Stimulated activated effector memory CD8-positive, alpha-beta T cell treated with anti-CD3 and anti-CD28 coated beads, Interleukin-12 subunit alpha, Interleukin-12 subunit beta, amount 100 ng/mL, for 72 hours (primary cell): ENCODE results near the gene ARFIP1.
"Not testable (repeated sequence)": the region's sequence is repeated elsewhere in the genome, so short reads cannot be mapped to it uniquely, and the experiment has no call there.

Experiments used
- ATAC-seq: fragments of 150-1000 bp; cut with Tn5 transposase; 2 replicates; pipeline ENCODE4 v1.10.0; 2021
- DNase-seq, 2 donors: peaks; one replicate each; pipeline ENCODE4 v3.0.0; 2021 to 2022; ENCODE audit warnings: low spot score in 2 of 2
- H3K27ac Mint-ChIP-seq: one replicate; pipeline ENCODE4 v1.8.0; 2022; ENCODE audit warnings: mild to moderate bottlenecking, mixed read lengths
- H3K36me3 Mint-ChIP-seq: one replicate; pipeline ENCODE4 v1.8.0; 2022; ENCODE audit warnings: mild to moderate bottlenecking, mixed read lengths
- H3K4me1 Mint-ChIP-seq: one replicate; pipeline ENCODE4 v1.8.0; 2022; ENCODE audit warnings: mixed read lengths
- H3K4me3 Mint-ChIP-seq: one replicate; pipeline ENCODE4 v1.8.0; 2022; ENCODE audit warnings: mild to moderate bottlenecking, mixed read lengths
- H3K9me3 Mint-ChIP-seq: one replicate; pipeline ENCODE4 v1.8.0; 2022; ENCODE audit warnings: mixed read lengths

Gene ARFIP1

DNA sequence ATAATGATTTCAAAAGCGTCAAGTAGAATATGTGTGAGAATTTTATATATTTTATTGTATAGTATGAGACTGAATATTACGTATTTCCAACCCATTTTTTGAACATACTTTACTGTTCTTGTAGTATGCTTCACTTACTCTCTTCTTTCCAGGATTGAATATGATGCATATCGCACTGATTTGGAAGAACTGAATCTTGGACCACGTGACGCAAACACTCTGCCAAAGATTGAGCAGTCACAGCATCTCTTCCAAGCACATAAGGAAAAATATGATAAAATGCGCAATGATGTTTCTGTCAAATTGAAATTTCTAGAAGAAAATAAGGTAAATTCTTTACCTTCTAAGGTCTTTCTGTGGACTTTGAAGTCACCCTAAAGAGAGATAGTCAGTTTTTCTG lies 108.2 kb downstream of the ARFIP1 start:
- DNase-seq: no peak
- Mint-ChIP-seq H3K4me3 (no peak overlapping the region), H3K27ac (no peak overlapping the region), H3K36me3 (peaks cover 19% of the 10 kb centered on the region), H3K9me3 (no peaks in the 10 kb centered on the region), H3K4me1 (no peaks in the 10 kb centered on the region)
- no peak for ATAC-seq

DNA sequence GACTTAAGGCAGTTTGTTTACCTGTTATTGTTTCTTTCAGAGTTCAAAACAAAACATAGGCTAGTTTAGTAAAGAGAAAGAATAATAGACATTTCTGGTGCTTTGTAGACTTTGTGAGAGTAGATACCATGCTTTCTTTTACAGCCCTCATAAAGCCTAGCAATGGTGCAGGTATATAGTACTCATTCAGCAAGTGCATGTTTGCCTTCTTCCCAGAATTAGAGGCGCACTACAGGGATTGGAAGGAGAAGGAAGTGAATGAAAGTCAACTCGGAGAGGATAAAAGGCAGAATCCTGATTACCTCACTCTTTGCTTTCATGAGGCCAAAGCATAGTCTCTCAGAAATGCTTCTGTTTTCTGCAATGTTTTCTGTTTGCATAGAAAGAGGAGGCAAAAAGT lies 113.2 kb downstream of the ARFIP1 start:
- Mint-ChIP-seq H3K4me1 (no peaks in the 10 kb centered on the region), H3K27ac (no peak overlapping the region), H3K36me3 (peaks cover 19% of the 10 kb centered on the region)

DNA sequence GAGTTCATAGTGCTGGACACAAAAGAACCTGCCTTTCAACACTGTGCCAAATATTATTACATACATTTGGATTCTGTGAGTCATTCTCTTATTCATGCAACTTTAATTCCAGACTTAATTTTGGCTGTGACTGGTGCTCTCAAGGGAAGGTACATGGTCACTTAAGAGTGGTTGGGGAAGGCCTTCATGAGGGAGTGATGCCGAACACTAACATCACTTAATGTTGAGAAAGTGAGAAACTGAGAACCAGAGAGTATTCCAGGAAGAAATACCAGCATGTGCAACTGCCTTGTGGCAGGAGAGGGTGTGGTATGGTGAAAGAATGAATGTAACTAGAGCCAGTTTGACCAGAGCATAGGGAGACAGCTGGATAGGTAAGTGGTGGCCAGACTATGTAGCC lies 114.9 kb downstream of the ARFIP1 start:
- DNase-seq (no peak), ATAC-seq (no peak)
- Mint-ChIP-seq H3K36me3 (peaks cover 17% of the 10 kb centered on the region), H3K27ac (no peak overlapping the region), H3K4me1 (no peaks in the 10 kb centered on the region), H3K4me3 (no peak overlapping the region), H3K9me3 (no peaks in the 10 kb centered on the region)

More for the DNA sequence above, 113.2 kb downstream of the ARFIP1 start:
- H3K4me3 Mint-ChIP-seq: no peak overlapping the region
- ATAC-seq (no peak), DNase-seq (no peak)
- H3K9me3 Mint-ChIP-seq: no peaks in the 10 kb centered on the region

DNA sequence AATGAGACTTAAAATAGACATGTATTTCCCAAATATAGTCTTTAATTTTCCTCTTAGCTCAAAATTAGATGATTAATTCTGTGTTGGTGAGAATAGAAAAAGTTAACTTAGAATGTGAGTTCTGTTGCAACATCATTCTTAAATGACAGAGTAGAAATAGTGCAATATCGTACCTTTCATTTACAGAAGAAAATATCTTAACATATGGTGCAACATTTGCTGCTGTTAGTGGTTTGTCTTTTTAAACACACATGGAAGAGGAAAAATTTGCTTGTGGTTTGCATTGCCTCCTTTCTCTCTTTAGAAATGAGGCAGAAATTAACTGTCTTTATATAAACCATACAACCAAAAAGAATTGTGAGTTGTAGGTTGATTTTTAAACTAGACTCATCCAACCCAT lies 117.1 kb downstream of the ARFIP1 start:
- no peak overlapping the region for H3K27ac Mint-ChIP-seq
- no peak for DNase-seq
- H3K36me3 Mint-ChIP-seq: peaks cover 11% of the 10 kb centered on the region

DNA sequence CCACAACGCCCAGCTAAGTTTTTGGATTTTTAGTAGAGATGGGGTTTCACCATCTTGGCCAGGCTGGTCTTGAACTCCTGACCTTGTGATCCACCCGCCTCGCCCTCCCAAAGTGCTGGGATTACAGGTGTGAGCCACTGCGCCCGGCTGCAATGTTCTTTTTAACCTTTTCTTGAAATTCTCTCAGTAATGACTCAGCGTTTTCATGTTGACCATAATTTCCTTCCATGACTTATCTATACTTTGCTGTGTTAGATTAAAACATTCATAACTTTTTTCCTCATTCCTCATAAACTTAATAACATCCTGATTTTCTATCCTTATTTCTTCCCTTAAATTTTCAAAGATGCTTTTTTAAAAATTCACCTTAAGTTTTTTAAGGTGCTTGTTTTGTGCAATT lies 118.4 kb downstream of the ARFIP1 start:
- not testable (repeated sequence) for ATAC-seq, H3K27ac Mint-ChIP-seq

More for the DNA sequence above, 117.1 kb downstream of the ARFIP1 start:
- Mint-ChIP-seq H3K4me1 (no peaks in the 10 kb centered on the region), H3K9me3 (no peaks in the 10 kb centered on the region), H3K4me3 (no peak overlapping the region)
- ATAC-seq: no peak

DNA sequence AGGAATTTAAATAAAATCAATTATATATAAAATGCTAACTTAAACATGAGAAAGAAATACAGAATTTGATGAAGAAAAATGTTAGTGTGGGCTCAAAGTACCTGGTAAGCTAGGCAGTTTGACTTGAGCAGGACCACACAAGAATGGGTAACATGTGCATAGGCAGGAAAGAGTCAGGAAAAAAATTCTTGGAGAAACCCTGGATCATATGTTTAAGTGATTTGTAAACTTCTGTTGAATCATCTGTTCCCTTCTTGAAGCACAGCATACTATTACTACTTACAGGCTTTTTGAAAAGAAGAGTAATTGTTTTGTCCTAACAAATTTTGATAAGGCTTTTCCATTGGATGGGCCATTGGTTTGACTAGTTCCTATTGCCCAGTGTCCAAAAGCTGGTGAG lies 118.9 kb downstream of the ARFIP1 start:
- Mint-ChIP-seq H3K4me3 (no peak overlapping the region), H3K36me3 (no peaks in the 10 kb centered on the region), H3K9me3 (no peaks in the 10 kb centered on the region), H3K27ac (no peak overlapping the region), H3K4me1 (no peaks in the 10 kb centered on the region)
- ATAC-seq (no peak), DNase-seq (no peak)

More for the DNA sequence above, 118.4 kb downstream of the ARFIP1 start:
- DNase-seq, H3K4me3 Mint-ChIP-seq, H3K4me1 Mint-ChIP-seq, H3K9me3 Mint-ChIP-seq, H3K36me3 Mint-ChIP-seq: not testable (repeated sequence)

DNA sequence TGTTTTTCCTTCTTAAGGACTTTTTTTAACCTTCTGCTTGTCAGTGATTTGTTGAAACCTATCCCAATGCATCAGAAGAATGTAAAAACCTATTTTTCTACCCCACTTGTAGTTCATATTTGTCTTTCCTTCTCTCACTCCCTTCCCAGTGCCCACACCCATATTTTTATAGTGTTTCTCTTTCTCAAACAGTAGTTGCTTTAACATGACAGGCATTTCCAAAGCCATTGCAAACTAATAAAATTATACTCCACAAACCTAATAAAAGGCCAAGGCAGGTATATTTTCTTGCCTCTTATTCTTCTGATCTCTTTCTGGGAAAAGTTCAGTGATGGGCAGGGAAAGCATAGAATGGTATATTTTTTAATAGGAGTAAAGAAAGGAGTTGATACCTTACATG lies 120.6 kb downstream of the ARFIP1 start:
- Mint-ChIP-seq H3K9me3 (no peaks in the 10 kb centered on the region), H3K27ac (no peak overlapping the region), H3K4me3 (no peak overlapping the region), H3K36me3 (no peaks in the 10 kb centered on the region), H3K4me1 (no peaks in the 10 kb centered on the region)
- ATAC-seq (no peak), DNase-seq (no peak)

DNA sequence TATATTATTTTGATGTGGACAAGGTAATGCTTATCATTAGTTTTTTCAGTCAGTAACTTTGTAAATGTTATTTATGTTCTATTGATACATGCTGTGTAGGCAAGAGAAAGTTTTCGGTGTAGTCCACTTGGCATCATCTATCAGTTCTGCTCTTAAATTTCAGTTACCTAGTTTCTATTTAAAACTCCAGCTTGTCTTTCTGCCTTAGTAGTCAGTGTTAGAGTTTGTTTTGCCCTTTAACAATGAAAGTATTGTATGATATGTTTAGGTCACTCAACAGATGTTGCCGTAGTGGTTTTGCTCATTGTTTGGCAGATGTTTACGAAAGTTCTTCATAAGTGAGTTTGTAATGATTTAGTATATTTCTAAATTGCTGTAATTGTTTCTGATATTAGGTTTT lies 121.5 kb downstream of the ARFIP1 start:
- Mint-ChIP-seq H3K4me3 (no peak overlapping the region), H3K9me3 (no peaks in the 10 kb centered on the region), H3K36me3 (no peaks in the 10 kb centered on the region), H3K4me1 (no peaks in the 10 kb centered on the region), H3K27ac (no peak overlapping the region)
- DNase-seq: no peak
- no peak for ATAC-seq

DNA sequence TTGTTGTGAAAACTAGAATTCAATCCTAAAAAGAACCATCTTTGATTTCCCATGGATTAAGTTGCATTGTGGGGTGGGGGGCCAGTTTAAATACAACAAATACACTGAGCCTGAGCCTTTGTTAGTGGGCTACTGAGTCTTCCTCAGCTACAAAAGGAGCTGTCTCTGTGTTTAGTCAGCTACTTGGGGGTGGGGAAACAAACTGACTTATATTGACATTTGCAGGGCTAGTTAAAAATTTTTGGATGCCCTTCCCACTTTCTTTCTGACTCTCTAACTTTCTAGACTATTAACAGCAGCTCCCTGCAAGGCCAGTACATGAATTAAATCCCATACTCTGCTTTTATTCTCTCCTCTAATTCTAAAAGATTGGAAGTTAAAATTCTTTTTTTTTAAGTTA lies 123.9 kb downstream of the ARFIP1 start:
- ATAC-seq (no peak), DNase-seq (no peak)
- no peaks in the 10 kb centered on the region for H3K9me3 Mint-ChIP-seq
- H3K4me1 Mint-ChIP-seq: no peaks in the 10 kb centered on the region
- no peak overlapping the region for H3K27ac Mint-ChIP-seq
- H3K4me3 Mint-ChIP-seq: no peak overlapping the region
- H3K36me3 Mint-ChIP-seq: peaks cover 3% of the 10 kb centered on the region

DNA sequence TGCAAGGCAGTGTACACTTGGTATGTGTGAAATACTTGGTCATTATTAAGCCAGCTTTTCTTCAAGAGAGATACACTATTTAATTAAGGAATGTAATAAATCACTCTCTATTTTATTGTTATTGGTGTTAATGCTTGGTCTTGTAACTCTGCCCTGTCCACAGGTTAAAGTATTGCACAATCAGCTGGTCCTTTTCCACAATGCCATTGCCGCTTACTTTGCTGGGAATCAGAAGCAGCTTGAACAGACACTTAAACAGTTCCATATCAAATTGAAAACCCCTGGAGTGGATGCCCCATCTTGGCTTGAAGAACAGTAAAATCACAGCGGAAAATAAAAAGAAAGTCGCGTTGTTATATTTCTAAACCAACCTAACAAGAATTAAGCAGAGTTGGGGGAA lies 130.1 kb downstream of the ARFIP1 start:
- H3K4me1 Mint-ChIP-seq: no peaks in the 10 kb centered on the region
- H3K36me3 Mint-ChIP-seq: peaks cover 12% of the 10 kb centered on the region
- DNase-seq: no peak
- H3K4me3 Mint-ChIP-seq: no peak overlapping the region
- no peaks in the 10 kb centered on the region for H3K9me3 Mint-ChIP-seq
- no peak for ATAC-seq
- H3K27ac Mint-ChIP-seq: no peak overlapping the region

DNA sequence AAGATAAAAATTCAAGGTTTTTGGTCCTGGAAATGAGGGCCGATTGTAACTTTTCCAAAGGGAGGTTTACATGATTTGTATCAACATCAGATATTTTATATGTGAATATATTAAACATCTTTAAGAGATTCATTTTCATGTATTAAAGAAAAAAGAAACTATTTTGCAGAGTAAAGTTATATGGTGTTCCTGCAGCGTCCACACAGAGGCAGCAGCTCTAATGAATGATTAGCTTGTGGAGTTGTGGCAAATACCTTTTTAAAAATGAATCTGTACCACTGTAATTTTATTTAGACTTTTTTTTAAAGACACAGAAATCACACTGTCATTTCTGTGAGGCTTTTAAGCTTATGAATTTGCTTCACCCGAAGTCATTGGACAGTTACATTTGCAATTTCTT lies 130.8 kb downstream of the ARFIP1 start:
- Mint-ChIP-seq H3K9me3 (no peaks in the 10 kb centered on the region), H3K4me1 (no peaks in the 10 kb centered on the region), H3K36me3 (peaks cover 12% of the 10 kb centered on the region), H3K4me3 (no peak overlapping the region), H3K27ac (no peak overlapping the region)
- DNase-seq (no peak), ATAC-seq (no peak)

DNA sequence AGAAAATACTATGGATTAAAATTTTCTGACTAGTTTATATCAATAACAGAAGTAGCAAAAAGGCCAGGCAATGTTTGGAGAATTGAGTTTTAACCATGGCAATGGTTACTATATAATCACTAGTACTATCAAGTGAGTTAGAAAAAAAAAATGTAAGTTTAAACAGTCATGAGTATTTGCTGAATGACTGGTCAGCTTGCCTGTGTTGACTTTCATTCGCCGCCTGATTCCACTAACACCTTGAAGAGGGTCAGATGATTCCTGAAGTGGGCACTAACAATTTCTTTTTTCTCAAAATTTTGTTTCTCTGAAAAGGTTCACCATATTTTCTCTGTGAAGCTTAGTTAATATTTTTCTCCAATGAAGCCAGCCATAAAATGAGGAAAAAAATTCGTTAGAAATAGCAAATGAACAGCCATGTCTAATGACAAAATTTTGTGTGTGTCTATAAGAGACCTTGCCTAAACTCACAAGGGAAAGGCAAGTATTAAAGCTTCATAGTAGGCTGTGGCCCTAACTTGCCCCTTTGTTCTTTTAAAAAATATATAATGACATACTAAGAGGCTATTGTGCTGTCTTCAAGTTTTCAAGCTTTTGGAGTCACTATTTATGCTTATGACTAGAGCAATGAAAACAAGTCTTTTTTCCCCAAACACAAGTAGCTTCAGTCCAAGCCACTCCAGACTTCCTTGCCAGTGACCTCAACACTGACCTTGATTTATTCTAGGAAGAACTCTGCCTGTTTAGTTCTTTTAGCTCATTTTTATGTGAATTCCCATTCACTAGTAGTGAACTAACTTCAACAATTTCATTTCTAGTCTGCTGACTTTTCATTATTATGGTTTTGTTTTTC lies 138.0 kb downstream of the ARFIP1 start:
- Mint-ChIP-seq H3K4me1 (no peaks in the 10 kb centered on the region), H3K4me3 (no peak overlapping the region), H3K36me3 (no peaks in the 10 kb centered on the region), H3K9me3 (peaks cover 7% of the 10 kb centered on the region), H3K27ac (no peak overlapping the region)
- ATAC-seq (no peak), DNase-seq (no peak)

DNA sequence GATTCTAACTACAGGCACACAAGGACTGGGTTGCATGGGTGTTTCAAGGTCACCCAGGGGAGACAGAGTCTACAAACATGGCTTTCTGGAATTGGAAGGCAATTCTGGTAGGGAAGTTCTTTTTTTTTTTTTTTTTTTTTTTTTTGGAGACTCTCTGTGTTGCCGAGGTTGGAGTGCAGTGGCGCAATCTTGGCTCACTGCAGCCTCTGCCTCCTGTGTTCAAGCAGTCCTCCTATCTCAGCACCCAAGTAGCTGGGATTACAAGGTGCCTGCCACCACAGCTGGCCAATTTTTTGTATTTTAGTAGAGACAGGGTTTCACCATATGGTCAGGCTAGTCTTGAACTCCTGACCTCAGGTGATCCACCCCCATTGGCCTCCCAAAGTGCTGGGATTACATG lies 140.1 kb downstream of the ARFIP1 start:
- Mint-ChIP-seq H3K36me3 (no peaks in the 10 kb centered on the region), H3K4me3 (no peak overlapping the region), H3K9me3 (peaks cover 7% of the 10 kb centered on the region), H3K4me1 (no peaks in the 10 kb centered on the region), H3K27ac (no peak overlapping the region)
- no peak for ATAC-seq
- no peak for DNase-seq

DNA sequence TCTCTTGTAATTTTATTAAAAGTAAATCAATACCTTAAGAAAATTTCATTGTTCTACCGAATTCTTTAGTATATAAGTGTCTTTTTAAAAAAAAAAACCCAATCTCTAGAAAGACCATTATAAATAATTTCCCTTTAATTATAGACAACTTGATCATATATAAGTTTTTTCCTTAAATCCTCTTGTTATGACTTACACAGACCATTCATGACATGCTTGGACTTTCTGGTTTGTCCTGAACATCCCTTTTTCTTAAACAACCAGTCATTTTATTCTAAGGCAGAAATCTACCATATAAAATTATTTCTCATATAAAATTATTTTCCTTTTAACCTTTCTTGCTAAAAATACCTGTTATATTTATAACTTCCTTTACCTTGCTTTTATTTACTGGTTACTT lies 141.0 kb downstream of the ARFIP1 start:
- Mint-ChIP-seq H3K27ac (no peak overlapping the region), H3K4me1 (no peaks in the 10 kb centered on the region), H3K36me3 (no peaks in the 10 kb centered on the region), H3K4me3 (no peak overlapping the region), H3K9me3 (peaks cover 7% of the 10 kb centered on the region)
- DNase-seq (no peak), ATAC-seq (no peak)

DNA sequence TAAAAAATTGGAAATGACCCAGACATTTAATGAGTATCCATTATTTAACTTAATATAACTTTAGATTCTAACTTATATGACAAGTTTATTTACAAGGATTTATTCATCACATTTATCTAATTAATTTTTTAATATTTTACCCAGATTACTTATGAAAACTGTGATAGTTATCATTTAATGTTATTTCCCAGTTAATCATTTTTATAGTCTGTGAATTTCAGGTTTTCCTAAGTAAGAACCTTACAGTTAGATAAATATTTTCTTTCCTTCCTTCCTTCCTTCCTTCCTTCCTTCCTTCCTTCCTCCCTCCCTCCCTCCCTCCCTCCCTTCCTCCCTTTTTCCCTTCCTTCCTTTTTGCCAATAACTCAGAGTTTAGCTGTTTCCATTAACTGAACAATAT lies 141.5 kb downstream of the ARFIP1 start:
- Mint-ChIP-seq H3K4me3 (no peak overlapping the region), H3K9me3 (peaks cover 7% of the 10 kb centered on the region), H3K36me3 (no peaks in the 10 kb centered on the region), H3K4me1 (no peaks in the 10 kb centered on the region), H3K27ac (no peak overlapping the region)
- no peak for DNase-seq
- ATAC-seq: no peak

DNA sequence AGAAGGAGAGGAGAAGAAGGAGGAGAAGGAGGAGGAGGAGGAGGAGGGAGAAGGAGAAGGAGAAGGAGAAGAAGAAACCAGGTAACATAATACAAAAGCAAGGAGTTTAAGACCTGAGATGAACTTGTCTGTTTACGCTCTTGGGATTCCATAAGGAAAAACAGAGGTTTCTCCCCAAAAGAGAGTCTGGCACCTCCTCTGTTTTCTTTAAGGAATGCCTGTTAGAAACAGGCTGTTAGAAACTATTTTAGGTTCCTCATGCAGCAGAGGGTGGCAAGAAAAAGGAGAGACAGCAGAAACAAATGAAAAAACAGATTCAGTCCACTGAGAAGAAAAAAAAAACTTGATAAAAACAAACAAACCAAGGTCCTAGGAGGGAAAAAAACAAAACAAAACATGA lies 146.1 kb downstream of the ARFIP1 start:
- Mint-ChIP-seq H3K9me3 (peaks cover 7% of the 10 kb centered on the region), H3K27ac (no peak overlapping the region), H3K4me3 (no peak overlapping the region), H3K4me1 (no peaks in the 10 kb centered on the region), H3K36me3 (no peaks in the 10 kb centered on the region)
- ATAC-seq (no peak), DNase-seq (no peak)
